Activated CD4-positive, alpha-beta T cell treated with anti-CD3 and anti-CD28 coated beads, Interleukin-10, Interleukin-2, amounts not matched to agents 100 ng/mL and 50 ng/mL, durations not matched to agents 16 hours and 8 hours (primary cell): ENCODE measurements around the gene LRRC74A.

Experiments
- DNase-seq: peaks from one replicate; pipeline ENCODE4 v3.0.0-alpha.2; 2020

The LRRC74A gene

DNA sequence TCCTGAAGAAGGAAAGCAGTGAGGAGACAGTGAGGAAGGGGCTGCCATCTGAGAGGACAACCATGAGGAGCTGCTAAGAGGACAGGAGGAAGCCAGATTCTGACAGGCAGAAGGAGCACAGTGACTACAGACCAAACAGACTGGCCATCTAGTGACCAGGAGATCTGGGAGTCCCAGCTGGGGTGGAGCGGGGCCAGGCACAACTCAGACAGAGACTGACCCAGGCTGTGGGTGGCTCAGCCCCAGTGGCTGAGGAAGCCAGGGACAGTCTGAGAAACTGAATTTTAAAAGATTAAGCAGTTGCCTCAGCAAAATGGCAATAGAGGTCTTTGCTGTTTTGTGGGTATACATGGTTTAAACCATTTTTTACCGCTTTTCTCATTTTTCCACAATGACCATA is 28.9 kb downstream of the LRRC74A start:
- no peak for DNase-seq

- no peak for DNase-seq
Measured at GRCh38 chr14:76856769-76857168, 30.6 kb downstream of the LRRC74A start.

GRCh38 chr14:76861574-76862255 is 35.5 kb downstream of the LRRC74A start:
- DNase-seq: no peak

GRCh38 chr14:76862546-76863282 is 36.5 kb downstream of the LRRC74A start:
- no peak for DNase-seq

GRCh38 chr14:76863724-76864407 is 37.7 kb downstream of the LRRC74A start:
- no peak for DNase-seq

GRCh38 chr14:76866456-76866855 is 40.2 kb downstream of the LRRC74A start:
- DNase-seq: no peak

GRCh38 chr14:76867516-76868453 is 41.6 kb downstream of the LRRC74A start:
- DNase-seq: peak; percentile 26

DNA sequence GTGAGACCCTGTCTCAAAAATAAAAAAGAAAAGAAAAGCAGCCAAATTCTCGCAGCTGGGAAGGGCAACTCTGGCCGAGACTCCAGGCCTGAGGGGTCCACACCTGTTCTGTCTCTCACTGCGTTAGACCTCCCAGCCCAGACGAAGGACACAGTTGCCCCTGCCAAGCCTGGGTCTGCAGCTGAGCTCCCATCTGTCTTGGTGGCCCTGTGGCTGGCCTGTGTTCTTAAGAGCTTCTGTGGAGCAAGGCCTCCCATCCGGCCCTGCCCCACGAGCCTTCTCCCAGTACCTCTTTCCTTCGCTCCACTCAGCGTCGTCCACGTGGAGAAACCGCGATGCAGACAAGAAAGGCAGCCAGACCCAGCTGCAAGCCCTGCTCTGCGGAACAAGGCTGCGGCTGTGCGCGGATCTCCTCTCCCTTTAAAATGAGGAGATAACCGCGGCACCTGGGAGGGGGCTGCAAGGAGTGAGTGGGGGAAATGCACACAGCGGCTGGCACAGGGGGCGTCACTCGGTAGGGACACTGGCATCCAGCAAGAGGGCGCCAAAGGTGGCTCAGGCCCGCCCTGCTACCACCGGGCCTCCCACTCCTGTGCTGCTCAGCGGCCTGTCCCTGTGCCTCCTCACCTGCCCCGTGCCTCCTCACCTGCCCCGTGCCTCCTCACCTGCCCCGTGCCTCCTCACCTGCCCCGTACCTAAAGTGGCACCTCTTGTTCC is 42.4 kb downstream of the LRRC74A start:
- DNase-seq: no peak

- peak; percentile 13 for DNase-seq
Measured at GRCh38 chr14:76870166-76870565, 44.0 kb downstream of the LRRC74A start.

- DNase-seq: peak; percentile 66
Measured at GRCh38 chr14:76872796-76873432, 46.7 kb downstream of the LRRC74A start.

- DNase-seq: no peak
Measured at GRCh38 chr14:76874734-76875133, 48.5 kb downstream of the LRRC74A start.

- DNase-seq: peak; percentile 55
Measured at GRCh38 chr14:76876076-76876475, 49.9 kb downstream of the LRRC74A start.

- DNase-seq: no peak
Measured at GRCh38 chr14:76877871-76878270, 51.7 kb downstream of the LRRC74A start.

GRCh38 chr14:76880449-76880848 is 54.2 kb downstream of the LRRC74A start:
- no peak for DNase-seq

DNA sequence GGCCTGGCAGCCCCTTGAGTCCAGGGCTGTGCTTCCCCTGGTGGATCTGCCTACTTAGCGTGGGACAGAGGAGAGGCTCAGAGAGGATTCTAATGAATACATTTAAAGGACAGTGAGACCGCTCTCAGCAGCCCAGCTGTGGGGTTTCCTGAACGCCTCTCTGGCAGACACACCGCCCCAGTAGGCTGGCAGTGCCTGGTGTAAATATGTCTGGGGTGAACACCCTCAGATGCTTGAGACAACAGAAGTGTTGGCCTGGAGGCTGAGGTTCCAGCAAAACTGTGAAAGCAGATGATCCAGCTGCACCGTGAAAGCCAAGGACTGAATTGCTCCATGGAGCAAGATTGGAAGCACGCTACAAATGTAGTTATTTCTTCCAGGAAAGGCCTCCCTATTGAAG is 55.1 kb downstream of the LRRC74A start:
- DNase-seq: no peak

DNA sequence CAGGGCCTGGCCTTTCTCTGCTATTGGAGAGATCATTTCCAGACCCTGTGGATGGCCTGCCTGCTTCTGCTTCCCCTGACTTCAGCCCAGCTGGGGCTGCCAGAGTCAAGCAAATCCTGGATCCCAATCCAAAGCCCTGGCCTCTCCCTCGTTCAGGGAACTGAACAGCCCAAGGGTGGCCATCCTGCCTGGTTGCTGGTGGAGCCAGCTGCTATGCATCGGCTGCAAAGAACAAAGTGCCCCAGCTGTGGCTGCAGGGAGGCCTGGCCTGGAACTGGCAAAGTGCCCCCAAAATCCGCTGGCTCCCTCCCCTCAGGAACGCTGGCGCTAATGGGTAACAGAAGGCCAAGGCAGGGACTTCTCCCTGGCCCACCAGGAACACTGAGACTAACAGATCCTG is 56.4 kb downstream of the LRRC74A start:
- no peak for DNase-seq

GRCh38 chr14:76883447-76883846 is 57.2 kb downstream of the LRRC74A start:
- no peak for DNase-seq

- DNase-seq: no peak
Measured at GRCh38 chr14:76884394-76884793, 58.2 kb downstream of the LRRC74A start.

GRCh38 chr14:76884853-76885276 is 58.7 kb downstream of the LRRC74A start:
- DNase-seq: no peak

DNA sequence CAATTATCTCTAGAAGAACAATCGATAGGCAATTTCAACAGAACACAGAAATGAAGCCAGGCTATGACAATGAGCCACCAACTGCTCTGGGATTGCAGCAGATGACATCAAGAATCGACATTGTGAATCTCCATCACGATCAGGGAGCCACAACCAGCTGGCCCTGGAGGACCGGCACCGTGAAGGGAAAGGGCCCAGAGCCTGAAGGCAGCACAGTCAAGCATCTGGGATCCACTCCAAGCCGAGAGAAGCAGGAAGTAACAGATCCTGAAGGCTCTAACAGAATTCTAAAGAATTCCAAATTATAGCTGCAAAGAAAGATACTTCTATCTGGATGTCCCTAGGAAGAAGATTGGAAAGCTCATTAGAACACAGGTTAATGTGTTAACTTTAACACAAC is 61.0 kb downstream of the LRRC74A start:
- DNase-seq: no peak

GRCh38 chr14:76891391-76891790 is 65.2 kb downstream of the LRRC74A start:
- no peak for DNase-seq

DNA sequence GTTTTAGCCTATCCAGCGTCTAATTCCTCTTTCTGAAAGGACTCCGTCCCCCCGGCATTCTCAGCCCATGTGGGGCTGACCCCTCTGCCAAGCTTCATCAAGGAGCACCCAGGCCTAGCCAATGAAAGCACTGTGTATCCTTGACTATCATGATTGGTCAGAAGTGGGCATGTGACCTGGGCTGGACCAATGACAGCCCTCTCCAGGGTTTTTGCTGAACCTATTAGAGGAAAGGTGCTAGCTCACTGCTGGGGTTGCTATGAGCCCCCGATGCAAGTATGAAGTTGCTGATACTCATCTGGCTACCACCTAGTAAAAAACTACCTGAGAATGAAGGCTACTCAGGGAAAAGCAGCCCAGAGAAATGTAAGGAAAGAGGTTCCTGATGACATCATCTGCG is 68.1 kb downstream of the LRRC74A start:
- no peak for DNase-seq
